OCI-LY7 (cell line): ENCODE measurements around the gene LILRB5.

ENCODE experiments used
- CTCF ChIP-seq: fragments of 200-600 bp; sonication (generic); conservative IDR thresholded peaks from 2 replicates; pipeline ENCODE4 v1.5.1; 2014; ENCODE audit warnings: mild to moderate bottlenecking, antibody characterized with exemption, low read length, moderate library complexity, mixed read lengths
- EZH2phosphoT487 ChIP-seq: fragments of 200-600 bp; sonication (generic); IDR thresholded peaks from 2 replicates; pipeline ENCODE4 v1.6.1; 2018; ENCODE audit warnings: low read depth, borderline replicate concordance, mild to moderate bottlenecking, mixed run types, antibody characterized with exemption, low read length, moderate library complexity, mixed read lengths

GRCh38 chr19:54268936-54269335 is 11.9 kb upstream of the LILRB5 start:
- TF ChIP-seq CTCF (no peak), EZH2phosphoT487 (no peak)
